Brain pericyte (primary cell): ENCODE results near the gene MET.
"Not testable (repeated sequence)": the region's sequence is repeated elsewhere in the genome, so short reads cannot be mapped to it uniquely, and the experiment has no call there.

Source experiments
- DNase-seq: peaks from one replicate; pipeline ENCODE4 v3.0.0-alpha.2; 2012; ENCODE audit warnings: low read depth, low spot score

MET gene

DNA sequence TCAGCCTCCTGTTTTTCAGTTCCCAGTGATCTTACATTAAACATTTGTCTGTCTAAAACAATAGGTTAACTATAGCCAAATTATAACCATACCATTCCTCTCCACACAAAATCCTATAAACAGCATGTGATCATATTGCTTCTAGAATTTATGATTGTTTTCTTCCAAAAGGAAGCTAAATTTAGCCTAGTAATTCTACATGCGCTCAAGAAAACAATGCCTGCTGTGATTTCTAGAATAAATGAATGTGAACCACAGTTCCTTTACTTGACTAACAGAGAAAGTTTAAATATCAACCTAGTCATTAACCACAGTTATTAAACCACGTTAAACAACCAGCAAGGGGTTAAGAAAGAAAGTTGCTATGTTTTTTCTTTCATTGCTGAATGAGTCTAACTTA, 26.4 kb downstream of the MET start:
- no peak for DNase-seq

GRCh38 chr7:116698930-116699721, 27.1 kb downstream of the MET start:
- no peak for DNase-seq

GRCh38 chr7:116699722-116700120, 27.7 kb downstream of the MET start:
- DNase-seq: no peak

- no peak for DNase-seq
Observed at GRCh38 chr7:116702046-116702785, 30.2 kb downstream of the MET start.

- no peak for DNase-seq
Observed at GRCh38 chr7:116704650-116705228, 32.7 kb downstream of the MET start.

GRCh38 chr7:116705419-116705818, 33.4 kb downstream of the MET start:
- DNase-seq: no peak

DNA sequence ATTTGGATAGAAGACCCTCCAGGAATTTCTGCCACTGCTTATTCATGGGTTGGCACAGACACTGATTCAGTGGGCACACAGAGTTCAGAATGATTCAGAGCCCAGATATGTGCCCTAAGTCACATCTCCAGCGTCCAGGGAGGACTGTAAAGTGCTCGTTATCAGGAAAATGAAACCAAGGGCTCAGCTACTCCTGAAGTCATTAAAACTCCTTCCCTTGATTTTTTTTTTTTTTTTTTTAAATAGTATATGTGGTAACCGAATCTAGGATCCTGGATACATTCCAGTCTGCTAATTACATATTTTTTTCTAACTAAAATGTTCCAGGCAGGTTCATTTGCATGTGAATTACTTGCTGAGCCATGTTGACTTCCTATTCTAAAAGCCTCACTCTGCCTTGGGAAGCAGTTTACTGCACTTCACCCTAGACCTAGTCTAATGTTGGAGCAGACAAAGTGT, 34.7 kb downstream of the MET start:
- DNase-seq: no peak

GRCh38 chr7:116707289-116707688, 35.3 kb downstream of the MET start:
- DNase-seq: no peak

- no peak for DNase-seq
Observed at GRCh38 chr7:116708248-116708647, 36.3 kb downstream of the MET start.

- DNase-seq: no peak
Observed at GRCh38 chr7:116708861-116709260, 36.9 kb downstream of the MET start.

DNA sequence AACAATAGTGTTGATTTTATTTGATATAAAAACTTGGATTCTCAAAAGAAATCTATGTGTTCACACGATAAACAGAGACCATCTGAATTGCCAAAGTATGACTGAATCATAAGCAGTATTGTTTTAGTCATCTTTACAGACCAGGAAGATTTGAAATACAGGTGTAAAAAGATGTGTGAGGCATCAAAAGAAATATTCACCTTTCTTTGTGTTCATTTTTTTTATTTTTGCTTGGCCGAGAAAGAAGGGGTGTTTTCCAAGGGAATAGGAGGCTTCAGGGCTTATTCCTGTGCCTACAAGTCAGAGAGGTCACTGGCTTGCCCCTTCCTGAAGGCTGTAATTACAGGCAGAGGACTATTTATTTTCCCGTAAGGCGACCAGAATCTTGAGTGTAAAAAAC, 37.3 kb downstream of the MET start:
- no peak for DNase-seq

DNA sequence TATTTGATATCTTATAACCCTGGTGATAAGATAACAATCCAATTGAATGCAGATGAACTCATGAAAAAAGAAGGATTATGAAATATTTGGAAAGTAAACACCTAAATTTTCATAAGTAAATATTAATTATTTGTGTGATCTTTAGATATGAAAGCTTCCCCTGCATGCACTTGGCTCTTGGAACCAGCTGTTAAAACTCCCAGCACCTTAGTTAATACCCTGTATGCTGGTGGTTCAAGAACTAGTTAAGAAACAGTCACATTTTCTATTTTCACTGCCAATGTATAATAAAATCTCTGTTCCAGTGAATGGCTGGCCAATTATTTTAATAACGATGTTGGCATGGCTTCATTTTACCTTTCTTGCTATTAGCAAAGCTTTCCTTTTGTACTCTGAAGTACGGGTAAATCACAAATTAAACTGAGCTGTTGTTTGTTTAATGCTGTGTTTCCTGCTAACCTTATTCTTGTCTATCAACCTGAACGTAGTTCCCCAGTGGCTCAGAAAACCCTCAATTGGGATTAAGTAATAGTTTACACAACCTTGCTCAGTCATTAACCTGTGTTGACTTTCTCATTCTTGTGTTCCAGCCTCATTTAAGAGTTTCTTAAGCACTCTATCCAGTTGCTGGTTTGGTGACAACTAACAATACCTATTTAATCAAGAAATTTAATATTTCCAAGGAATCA, 38.9 kb downstream of the MET start:
- DNase-seq: no peak

GRCh38 chr7:116711790-116712189, 39.8 kb downstream of the MET start:
- no peak for DNase-seq

- DNase-seq: no peak
Observed at GRCh38 chr7:116713500-116713899, 41.5 kb downstream of the MET start.

- no peak for DNase-seq
Observed at GRCh38 chr7:116713918-116714317, 41.9 kb downstream of the MET start.

GRCh38 chr7:116715077-116715476, 43.1 kb downstream of the MET start:
- DNase-seq: no peak

GRCh38 chr7:116717137-116717536, 45.1 kb downstream of the MET start:
- DNase-seq: no peak

- DNase-seq: not testable (repeated sequence)
Observed at GRCh38 chr7:116723959-116724529, 52.0 kb downstream of the MET start.

DNA sequence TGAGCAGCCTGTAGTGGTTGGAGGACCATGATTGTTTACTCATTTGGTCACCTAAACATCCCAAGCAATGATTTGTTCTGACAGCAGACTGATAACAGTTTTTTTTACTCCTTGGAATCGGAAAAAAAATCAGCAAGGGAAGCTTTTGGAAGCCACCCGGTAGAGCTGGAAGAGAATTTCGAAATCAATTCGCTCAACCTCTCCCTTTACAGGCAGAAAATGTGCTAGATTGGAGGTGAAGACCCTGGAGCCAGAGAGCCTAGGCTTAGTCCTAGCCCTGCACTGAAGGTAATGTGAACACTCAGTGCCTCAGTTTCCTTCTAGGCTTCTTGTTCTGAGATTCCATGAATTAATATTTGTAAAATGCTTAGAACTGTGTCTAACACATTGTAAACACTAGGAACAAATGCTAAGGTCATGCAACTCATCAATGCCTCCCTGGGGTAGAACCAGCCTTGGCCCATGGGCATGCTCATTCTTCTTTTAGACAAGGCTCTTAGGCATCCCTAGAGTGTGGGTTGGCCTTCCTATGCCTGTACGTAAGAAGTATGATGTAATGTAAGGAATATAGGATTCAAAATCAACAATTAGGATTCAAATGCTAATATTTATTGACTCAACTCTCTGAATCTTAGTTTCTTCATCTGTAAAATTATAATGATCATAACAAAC, 52.7 kb downstream of the MET start:
- DNase-seq: no peak

DNA sequence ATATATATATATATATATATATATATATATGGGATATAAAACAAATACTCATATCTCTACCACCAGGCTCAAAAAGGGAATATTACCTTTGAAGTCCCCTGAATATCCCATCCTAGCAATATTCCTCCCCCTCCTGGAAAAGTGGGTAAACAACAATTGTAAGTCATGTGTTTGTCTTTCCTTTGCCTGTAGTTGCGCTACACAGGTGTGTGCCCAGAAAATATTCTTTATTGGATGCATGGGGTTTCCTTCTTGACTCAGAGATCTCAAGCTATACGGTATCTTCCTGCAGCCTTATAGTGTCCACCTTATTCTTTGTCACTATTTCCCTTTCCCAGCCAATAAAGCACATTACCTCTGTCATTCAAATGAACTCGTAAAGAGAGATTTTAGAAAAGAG, 54.2 kb downstream of the MET start:
- DNase-seq: no peak
